Stimulated activated CD8-positive, alpha-beta memory T cell treated with anti-CD3 and anti-CD28 coated beads, Interleukin-7, amount 100 ng/mL, for 24 hours (primary cell): ENCODE data around the gene LRRC74A.

Experiments used
- DNase-seq: peaks from one replicate; pipeline ENCODE4 v3.0.0-alpha.2; 2020; ENCODE audit warnings: low read depth

LRRC74A gene

DNA sequence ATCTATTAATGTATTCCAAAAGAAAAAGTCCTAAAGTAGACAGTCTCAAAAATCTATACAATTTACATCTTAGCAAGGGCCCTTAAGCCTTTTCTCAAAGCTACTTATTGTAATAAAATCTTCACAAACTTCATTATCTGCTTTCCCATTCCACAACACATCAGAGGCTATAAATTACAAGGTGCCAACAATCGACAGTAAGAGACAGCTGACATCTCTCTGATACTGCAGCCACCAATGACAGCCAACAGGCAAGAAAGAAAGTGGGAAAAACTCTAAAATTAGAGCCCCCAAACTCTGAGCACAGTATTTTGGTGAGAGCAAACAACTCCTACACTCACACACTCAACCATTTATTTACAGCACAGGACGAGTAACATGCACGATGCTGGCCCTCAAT, 15.7 kb upstream of the LRRC74A start:
- no peak for DNase-seq

DNA sequence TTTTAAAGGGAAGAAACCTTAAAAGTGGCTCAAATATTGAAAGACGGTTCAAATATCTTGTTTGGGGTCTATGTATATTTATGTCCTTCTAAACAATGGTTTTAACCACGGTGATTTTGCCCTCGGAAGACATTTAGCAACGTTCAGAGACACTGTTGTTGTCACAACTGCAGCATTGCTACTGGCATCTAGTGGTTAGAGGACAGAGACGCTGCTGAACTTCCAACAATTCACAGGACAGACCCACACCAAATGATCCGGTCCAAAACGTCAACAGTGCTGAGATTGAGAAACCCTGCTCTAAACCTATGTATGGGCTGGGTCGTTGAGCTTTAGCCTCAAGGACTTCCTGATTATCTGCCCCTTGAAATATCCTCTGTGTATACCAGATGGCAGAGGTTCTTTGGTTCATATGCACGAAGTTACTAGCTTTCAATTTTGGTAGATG, 15.2 kb upstream of the LRRC74A start:
- DNase-seq = no peak

DNA sequence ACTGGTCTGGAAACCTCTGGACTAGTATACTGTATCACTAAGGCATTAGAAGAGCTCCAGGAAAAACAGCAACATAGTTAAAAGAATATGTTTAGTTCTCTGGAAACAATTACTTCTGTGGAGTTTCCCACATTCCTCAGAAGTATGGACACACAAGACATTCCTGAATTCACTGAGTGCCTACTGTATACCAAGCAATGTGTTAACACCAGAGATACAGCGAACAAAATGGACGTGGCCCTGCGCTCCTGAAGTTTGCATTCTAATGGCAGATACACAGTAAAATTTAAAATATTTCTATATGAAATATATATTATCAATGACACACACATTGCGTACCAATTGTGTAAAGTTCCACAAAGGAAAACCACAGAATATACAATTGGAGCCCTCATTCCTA, 14.6 kb upstream of the LRRC74A start:
- no peak for DNase-seq

DNA sequence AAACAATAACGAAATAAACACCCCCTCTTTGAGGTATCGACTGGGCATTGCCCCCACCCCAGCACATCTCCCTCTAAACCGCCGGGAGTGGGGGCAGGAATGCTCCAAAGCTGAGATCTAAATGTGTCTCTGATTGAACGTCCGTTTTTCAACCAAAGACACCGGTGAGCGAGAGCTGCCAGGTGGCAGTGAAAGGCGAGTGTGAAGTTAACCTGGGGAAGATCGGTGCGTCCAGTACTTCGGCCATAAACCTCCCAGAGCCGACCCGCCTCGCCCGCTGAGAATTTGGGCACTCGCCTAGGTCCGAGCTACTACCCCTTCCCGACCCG, 14.2 kb upstream of the LRRC74A start:
- no peak for DNase-seq

DNA sequence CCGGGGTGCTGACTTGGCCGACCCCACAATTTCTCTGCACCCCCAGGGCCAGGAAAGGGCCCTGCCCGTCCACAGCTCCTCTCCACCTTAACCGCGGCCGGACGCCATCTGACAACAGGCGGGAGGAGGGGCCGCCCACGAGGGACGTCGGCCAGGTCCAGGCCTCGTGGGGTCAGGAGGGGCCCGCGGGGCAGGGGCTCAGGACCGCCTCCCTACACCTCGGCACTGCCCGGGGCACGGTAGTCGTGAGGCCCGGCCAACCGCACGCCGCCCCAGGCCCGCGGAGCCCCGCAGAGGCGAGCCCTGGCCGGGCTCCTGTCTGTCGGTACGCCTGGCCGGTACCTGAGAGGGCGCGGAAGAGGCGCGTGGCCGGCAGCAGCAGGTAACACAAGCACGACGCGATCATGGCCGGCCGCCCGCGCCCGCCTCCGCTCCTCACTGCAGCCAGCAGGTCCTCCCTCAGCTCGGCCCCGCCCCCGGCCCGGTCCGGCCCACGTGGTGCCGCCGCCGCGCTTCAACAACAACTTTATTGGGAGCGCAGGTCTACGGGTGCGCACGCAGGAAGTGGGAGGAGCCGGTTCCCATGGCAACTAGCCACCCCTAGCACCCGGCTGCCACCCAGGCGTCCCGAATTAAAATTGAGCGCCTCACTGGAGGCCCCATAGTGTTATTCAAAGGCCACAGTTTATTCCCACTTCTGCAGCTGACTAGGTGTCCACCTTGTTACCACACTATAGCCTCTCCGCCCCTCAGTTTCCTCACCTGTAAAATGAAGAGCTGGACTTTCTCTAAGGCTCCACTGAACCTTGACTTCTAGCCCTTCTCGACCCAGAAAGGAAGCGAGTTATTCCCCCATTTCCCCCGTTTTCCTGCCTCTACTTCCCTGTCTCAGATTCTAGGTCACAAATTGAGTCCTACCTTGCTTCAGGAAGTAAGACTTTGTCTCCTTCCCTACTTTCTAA, 13.5 kb upstream of the LRRC74A start, which contains the start of gene ANGEL1:
ANGEL1 (minus strand) TSS at position 461 of the 962 bp plus-strand sequence; CDS start at position 406, 55 bp downstream.
- peak; percentile 96 for DNase-seq

DNA sequence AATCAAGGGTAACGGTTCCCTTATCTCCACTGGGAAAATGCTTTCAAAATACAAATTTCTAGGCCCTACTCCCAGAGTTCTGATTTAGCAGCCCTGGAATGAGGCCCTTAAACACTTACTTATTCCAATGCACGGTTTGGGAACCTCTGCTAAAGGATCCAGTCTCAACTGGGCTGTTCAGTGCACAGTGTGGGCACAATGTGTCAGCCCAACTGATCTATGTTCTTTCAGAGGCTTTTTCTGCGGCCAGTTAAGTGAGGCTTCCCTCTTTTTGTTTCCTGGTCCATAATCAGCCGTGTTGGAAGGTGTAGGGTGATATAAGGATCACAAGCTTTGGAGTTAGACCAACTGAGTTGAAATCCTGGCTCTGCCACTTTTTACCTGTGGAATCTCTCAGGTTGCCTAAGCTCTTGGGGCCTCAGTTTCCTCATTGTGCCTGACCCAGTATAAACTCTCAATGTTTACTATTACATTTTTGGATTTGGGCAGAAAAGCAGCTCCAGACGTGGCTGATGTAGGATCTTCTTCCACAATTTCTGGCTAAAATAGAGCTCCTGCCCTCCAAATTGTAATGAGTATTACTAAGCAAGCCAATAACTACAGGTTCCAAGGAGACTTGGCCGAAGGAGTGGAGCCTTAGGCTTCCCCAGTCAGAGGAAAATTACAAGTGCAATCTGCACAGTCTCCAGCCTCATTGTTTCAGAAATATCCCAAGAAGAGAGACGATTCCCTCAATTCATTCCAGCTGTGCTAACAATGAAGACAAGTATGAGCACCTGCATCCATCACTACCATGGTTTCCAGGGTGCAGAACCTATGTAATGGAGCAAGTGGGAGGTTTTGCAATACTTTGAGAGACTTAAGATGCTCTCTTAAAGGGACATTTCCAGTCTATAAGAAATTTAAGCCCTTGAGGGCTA, 11.2 kb upstream of the LRRC74A start:
- DNase-seq = no peak

DNA sequence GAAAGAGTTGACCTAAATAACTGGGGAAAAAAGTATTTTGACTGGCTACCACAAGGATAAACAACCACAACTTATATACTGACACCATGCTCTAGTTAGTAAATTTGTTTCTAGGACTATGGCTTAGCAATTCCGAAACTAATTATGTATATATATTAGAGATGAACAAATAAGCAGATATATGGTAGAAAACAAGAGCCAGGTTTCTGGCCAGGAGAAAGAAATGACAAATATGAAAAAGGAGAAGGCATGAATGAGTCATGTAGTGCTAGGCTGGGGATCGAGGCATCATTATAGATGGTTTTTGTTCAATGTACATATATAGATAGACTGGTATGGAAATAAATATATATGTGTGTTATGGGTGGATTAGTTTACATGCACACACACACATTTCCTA, 5.5 kb upstream of the LRRC74A start:
- DNase-seq = no peak

DNA sequence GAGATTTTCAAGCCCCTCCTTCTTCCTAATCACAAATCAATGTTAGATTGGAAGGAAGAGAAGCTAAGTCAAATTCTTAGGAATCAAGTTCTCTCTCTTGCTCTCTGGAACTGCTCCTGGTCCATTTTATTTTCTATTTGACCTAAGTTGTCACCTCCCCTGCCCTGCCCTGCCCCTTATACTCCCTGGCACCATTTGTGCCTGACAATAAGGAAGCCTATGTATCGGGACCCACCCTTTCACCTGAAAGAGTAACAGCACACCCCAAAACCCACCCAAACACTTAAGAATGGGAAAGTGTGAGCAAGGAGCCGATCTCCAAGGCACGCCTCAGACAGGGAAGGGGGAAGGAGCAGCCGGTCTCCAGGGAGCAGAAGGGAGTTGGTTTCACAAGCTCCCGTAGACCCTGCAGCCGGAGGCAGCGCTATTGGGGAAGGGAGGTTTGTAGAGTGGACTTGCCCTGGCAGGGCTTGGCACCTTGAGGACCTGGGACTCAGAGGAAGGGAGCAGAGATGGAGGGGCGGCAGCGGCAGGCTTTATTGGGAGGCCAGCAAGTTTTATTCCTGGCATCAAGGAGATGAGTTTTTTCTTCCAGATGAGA, 1.6 kb downstream of the LRRC74A start:
- DNase-seq = no peak

DNA sequence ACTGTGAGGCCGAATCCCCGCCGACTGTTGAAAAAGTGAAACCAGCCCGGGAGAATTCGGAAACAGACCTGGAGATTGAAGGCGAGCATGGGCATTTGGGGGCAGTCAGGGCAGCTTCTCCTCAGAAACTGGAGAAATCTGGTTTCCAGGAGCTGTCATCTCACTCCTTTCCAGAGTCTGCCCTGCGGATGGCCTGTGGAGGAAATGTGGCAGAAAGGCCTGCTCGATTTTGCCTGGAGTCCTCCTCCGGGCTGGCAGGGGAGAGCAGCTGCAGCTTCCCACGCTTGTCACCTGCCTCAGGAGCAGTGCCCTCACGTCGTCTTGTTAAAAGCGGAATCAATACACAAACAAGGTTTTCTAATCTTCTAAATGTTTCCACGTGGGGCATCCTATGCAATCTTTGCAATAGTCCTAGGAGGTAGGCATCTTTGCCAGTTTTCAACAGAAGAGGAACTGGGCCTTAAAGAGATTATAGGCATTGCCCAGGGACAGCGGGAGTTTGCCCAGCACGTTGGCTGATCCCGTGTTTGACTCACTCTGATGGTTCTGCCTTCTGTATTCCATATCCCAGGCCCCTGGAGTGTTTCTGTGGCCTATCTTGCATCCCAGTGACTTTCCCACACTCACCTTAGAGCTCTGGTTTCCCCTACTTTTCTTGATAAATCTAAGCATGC, 2.3 kb downstream of the LRRC74A start:
- DNase-seq = no peak

DNA sequence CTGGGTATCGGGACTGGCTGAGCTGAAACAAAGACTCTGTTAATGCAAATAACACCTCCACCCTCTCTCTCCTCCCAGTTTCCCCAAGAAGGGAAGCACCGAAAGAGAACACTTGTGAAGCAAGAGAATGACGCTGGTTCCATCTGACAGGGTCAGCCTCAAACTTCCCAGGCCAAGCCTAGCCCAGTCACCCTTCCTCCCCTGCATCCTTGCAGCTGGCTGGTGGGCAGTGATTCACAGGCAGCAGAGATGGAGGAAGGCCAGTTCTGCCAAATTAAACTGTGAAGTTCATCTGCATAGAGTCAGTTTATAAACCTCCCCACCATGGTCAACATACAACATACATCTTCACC, 2.8 kb downstream of the LRRC74A start:
- DNase-seq = no peak

DNA sequence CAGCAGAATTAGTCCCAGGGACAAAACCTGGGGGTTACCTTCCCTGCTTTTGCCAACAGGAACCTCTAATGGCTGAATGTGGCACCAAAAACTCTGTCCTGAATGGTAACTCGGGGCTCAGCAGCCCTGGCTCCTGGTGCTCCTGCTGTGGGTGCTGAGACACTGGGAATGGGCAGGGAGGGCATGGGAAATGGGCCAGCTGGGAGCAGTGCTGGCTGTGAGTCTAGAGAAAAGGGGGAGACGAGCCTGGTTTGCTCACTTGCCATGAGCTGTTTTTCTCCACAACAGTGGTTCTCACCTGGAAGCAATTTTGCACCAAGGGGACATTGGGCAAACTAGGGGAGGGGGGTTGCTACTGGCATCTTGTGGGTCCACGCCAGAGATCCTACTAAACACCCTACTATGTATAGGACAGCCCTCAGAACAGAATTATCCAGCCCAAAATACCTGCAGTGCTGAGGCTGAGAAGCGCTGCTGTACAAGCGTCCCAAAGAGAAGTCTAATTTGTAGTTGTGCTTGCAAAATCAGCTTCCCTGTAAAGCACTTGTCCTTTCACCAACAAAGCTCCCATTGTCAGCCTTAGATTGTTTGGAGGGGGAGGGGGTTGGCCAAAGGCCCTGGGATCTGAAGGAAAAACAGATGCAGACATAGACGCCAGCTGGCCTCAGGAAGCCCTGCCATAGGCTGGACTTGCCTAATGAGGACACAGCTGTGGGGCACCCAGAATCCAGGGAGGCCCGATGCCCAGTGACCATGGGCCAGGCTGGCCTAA, 3.6 kb downstream of the LRRC74A start:
- DNase-seq = no peak

DNA sequence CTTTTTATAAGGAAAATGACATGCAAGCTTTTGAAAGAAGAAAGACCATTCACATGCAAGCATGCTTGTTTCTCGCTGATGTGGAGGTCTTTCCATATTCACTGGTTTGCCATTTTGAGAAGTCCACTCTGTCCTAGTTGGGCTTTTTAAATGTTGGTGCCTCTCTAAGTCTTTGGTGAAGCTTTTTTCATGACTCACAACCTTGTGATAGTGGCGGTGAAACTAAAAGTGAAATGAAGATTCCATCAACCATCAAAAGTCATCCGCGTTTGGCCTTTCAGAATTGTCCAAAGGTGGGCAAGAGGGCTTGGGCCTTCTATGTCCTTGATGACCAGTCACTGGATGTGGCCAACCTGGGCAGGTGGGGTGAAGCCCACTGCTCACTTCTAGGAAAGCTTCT, 4.3 kb downstream of the LRRC74A start:
- DNase-seq = no peak

DNA sequence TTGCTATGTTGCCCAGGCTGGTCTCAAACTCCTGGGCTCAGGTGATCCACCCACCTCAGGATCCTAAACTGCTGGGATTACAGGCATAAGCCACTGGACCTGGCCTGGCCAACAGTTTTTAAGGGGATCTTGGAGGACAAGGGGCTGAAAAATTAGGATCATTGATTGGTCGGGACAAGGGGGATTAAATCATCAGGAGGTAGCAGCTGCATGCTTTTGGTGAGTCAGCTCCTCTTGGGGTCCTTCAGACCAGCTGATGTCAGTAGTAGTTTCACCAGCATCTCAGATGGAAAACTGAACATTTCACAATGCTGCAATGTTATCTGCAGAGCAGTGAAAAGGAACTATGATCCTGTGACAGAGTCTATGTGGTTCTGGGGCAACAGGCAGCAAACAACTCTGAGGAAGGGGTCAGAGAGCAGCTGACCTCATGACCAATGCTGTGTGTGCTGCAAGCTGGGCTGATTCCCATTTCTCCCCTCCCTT, 6.3 kb downstream of the LRRC74A start:
- no peak for DNase-seq

DNA sequence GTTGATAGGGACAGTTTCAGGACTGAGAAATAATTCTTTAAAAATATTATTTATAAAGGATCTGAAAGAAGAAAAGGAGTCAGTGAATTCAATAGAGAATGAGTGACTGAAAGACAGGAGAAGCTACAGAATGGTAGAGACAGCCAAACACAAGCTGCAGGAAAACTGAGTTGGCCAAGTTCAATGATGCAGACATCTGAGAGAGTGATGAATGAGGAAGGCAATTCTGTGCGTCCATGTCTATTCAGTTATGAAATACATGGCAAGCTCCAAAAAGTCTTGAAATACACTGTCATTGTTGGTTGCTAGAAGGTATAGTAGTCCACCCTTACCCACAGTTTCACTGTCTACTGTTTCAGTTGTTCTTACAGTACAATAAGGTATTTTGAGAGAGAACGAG, 6.8 kb downstream of the LRRC74A start:
- DNase-seq = no peak

DNA sequence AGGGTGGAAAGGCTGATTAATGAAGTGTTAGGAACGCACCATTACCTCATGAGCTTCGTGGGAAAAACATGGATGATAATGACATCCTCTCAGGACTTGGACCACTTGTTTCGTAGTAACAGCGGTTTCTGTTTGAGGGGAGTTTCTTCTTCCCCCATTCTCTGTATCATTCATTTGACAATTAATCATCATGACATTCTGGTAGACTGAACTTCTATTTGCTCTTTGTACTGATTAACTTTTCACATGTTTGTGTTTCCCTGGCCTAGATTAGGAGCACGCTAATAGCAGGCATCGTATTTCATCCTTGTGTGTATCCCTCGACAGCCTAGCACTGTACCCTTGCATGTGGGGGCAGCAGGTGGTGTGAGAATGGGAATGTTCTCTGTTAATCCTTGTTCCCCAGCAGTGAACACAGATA, 8.0 kb downstream of the LRRC74A start:
- no peak for DNase-seq

DNA sequence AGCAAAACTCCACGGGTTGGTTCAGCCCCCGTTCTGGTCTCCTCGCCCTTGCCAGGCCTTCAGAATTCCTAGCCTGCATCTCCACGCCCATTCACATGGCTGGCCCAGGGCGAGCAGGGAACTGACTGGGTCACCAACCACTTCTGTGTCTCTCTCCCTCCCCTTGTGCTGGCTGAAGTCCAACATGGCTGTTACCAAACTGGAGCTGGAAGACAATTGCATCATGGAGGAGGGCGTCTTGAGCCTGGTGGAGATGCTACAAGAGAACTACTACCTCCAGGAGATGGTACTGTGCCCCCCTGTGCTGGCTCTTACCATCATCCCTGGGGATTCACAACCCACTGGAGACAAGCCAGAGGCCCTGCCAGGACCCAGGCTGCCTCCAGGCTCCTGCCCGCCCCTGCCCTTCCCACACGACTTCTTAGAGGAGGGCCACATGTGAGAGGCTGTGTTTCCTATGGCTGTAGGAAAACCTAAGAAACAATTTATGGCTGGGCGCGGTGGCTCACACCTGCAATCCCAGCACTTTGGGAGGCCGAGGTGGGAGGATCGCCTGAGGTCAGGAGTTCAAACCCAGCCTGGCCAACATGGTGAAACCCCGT, 9.9 kb downstream of the LRRC74A start:
- no peak for DNase-seq

DNA sequence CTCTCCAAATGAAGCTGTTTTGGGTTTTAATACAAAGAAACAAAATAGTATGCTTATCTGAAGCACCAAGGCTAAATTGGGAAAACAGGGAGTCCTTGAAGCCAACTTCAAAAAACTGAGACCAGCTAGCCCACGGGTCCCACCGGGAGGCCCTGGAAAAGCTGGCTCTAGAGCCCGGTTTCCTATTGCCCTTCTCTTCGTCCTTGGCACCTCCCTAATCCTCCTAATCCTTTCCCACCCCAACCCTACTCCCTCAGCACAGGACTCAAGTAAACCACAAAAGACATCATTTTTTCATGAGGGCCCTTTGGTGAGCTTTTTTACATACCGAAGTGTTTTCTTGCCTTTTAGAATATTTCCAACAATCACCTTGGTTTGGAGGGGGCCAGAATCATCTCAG, 11.3 kb downstream of the LRRC74A start:
- DNase-seq = no peak

DNA sequence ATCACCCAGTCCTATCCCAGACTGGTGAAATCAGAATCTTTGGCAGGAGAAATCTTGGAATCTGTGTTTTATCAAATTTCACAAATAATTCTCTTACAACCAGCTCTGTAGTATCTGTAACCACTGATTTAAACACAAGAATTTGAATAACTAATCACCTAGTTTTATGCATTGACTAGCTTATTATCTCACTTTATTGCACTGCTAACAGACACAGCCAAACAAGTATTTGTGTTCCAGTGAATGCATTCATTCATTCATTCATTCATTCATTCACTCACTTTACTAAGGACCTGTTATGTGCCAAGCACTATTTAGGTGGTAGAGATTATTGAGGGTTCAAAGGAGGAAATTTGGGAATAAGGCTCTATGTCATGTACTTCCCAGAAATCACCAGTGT, 16.2 kb downstream of the LRRC74A start:
- no peak for DNase-seq

DNA sequence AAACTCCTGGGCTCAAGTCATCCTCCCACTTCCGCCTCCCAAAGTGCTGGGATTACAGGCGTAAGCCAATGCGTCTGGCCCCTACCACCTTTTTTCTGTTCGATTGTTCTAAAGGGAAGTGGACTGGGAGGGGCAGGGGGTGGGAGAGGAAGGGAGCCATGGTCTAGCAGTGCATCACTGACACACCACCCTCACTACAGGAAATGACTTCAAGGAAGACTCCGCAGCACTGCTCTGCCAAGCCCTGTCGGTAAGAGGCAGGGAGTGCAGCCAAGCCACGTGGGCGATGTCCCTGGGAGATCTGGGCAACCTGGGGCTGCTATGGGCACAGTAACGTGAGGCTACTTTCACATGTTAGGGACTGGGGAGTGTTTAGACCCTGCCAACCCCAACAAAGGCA, 18.0 kb downstream of the LRRC74A start:
- DNase-seq = peak; percentile 37

DNA sequence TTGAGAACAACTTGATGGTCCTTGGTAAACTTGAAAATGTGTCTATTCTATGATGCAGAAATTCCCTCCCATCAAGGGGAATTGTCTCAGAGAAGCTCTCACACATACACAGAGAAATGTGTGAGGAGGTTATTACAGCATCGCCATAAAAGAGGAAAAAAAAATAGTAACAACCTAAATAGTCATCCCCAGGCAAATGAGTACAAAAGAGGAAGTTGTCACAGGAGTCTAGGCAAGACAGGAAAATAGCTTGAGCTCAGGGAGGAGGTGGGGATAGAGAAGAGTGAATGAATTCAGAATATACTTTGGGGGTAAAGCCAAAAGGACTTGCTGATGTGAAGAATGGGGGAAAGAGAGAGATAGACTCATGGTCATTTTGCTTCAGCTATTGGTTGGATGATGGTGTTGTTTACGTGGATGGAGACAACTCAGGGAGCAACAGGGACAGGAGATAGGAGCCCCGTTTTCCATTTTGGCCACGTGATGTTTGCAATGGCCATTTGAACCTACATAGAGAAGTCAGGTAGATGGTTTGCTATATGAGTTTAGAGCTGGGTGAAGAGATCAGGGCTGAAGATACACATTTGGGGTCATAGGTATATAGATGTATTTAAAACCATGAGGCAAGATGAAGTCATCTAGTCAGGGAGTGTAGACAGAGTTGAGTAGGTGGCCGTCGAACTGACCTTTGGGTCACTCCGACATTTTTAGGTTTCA, 20.3 kb downstream of the LRRC74A start:
- DNase-seq = no peak
